Neuronal stem cell (in vitro differentiated cells): ENCODE measurements around the gene TMEM181.
"Not testable (repeated sequence)": the region's sequence is repeated elsewhere in the genome, so short reads cannot be mapped to it uniquely, and the experiment has no call there.

ENCODE experiments used
- DNase-seq: peaks from one replicate; pipeline ENCODE4 v3.0.0-alpha.2; 2013; ENCODE audit warnings: low spot score
- H2AFZ ChIP-seq: one replicate; pipeline ENCODE4 v1.6.1; 2013; ENCODE audit warnings: mild to moderate bottlenecking, low read length, inconsistent platforms
- H2AK5ac ChIP-seq: 2 replicates; pipeline ENCODE4 v1.6.1; 2013; ENCODE audit warnings: low read depth, mild to moderate bottlenecking, inconsistent platforms, low read length, moderate library complexity, mixed read lengths
- H2BK120ac ChIP-seq: 2 replicates; pipeline ENCODE4 v1.6.1; 2013; ENCODE audit warnings: low read depth, mild to moderate bottlenecking, inconsistent platforms, low read length, moderate library complexity, mixed read lengths
- H2BK12ac ChIP-seq: one replicate; pipeline ENCODE4 v1.6.1; 2013; ENCODE audit warnings: low read length, inconsistent platforms
- H2BK15ac ChIP-seq: 2 replicates; pipeline ENCODE4 v1.6.1; 2013; ENCODE audit warnings: mild to moderate bottlenecking, low read length, inconsistent platforms, mixed read lengths
- H2BK5ac ChIP-seq: one replicate; pipeline ENCODE4 v1.6.1; 2013; ENCODE audit warnings: inconsistent platforms, mild to moderate bottlenecking, low read length, moderate library complexity
- H3K14ac ChIP-seq: one replicate; pipeline ENCODE4 v1.6.1; 2013; ENCODE audit warnings: low read length, inconsistent platforms
- H3K18ac ChIP-seq: 2 replicates; pipeline ENCODE4 v1.6.1; 2013; ENCODE audit warnings: low read length, inconsistent platforms
- H3K23ac ChIP-seq: 2 replicates; pipeline ENCODE4 v1.6.1; 2013; ENCODE audit warnings: low read depth, mild to moderate bottlenecking, mixed read lengths, low read length, inconsistent platforms; ENCODE audit not compliant: poor library complexity
- H3K27ac ChIP-seq: replicated peaks from 3 replicates; pipeline ENCODE4 v1.5.1; 2013; ENCODE audit warnings: low read length, inconsistent platforms
- H3K27me3 ChIP-seq, 3 experiments: 2 replicates each; pipeline ENCODE4 v1.6.1; 2013; ENCODE audit warnings: low read length in 3 of 3, mild to moderate bottlenecking in 2 of 3, inconsistent platforms in 1 of 3, low read depth in 1 of 3, mixed read lengths in 1 of 3, moderate library complexity in 1 of 3; ENCODE audit not compliant: control insufficient read depth in 3 of 3, insufficient read depth in 3 of 3
- H3K36me3 ChIP-seq, 2 donors: replicated peaks in 1 of 2; 2 replicates each; pipeline ENCODE4 v1.6.1; 2013; ENCODE audit warnings: low read length in 2 of 2; ENCODE audit not compliant: control insufficient read depth in 2 of 2, insufficient read depth in 2 of 2
- H3K4ac ChIP-seq: 2 replicates; pipeline ENCODE4 v1.6.1; 2013; ENCODE audit warnings: inconsistent platforms, mild to moderate bottlenecking, low read length, moderate library complexity
- H3K4me1 ChIP-seq, 2 donors: 1 replicate in 1 of 2; 2 replicates in 1 of 2; pipeline ENCODE4 v1.6.1; 2013; ENCODE audit warnings: low read length in 2 of 2, low read depth in 1 of 2; ENCODE audit not compliant: control insufficient read depth in 2 of 2, insufficient read depth in 1 of 2
- H3K4me2 ChIP-seq: one replicate; pipeline ENCODE4 v1.6.1; 2013; ENCODE audit warnings: mild to moderate bottlenecking, low read length, inconsistent platforms; ENCODE audit not compliant: insufficient read depth, poor library complexity, severe bottlenecking
- H3K4me3 ChIP-seq, 2 donors: 2 replicates each; pipeline ENCODE4 v1.5.1; 2013; ENCODE audit warnings: low read length in 2 of 2, mild to moderate bottlenecking in 2 of 2, inconsistent platforms in 1 of 2, moderate library complexity in 1 of 2
- H3K79me1 ChIP-seq: one replicate; pipeline ENCODE4 v1.6.1; 2013; ENCODE audit warnings: low read depth, mild to moderate bottlenecking, inconsistent platforms, low read length, moderate library complexity
- H3K9ac ChIP-seq: one replicate; pipeline ENCODE4 v1.6.1; 2013; ENCODE audit warnings: mild to moderate bottlenecking, low read depth, low read length, inconsistent platforms; ENCODE audit not compliant: poor library complexity
- H3K9me3 ChIP-seq, 2 donors: replicated peaks in 1 of 2; 2 replicates each; pipeline versions ENCODE3 to v1.6.1; 2013; ENCODE audit warnings: low read length in 2 of 2, mild to moderate bottlenecking in 2 of 2, inconsistent platforms in 1 of 2, low read depth in 1 of 2, mixed read lengths in 1 of 2, moderate library complexity in 1 of 2; ENCODE audit not compliant: control insufficient read depth in 2 of 2, insufficient read depth in 1 of 2
- H4K8ac ChIP-seq: one replicate; pipeline ENCODE4 v1.6.1; 2013; ENCODE audit warnings: low read depth, mild to moderate bottlenecking, inconsistent platforms, low read length, moderate library complexity
- H4K91ac ChIP-seq: one replicate; pipeline ENCODE4 v1.6.1; 2013; ENCODE audit warnings: low read length, low read depth, mild to moderate bottlenecking, inconsistent platforms; ENCODE audit not compliant: poor library complexity
- WGBS, 2 donors: extraction: QIAGEN DNeasy Blood & Tissue Kit; methylation state at CpG; one replicate each; pipeline ENCODE4 v1.1.7; 2013; ENCODE audit warnings: missing lambda C conversion rate in 2 of 2, mixed read lengths in 1 of 2; ENCODE audit not compliant: insufficient read length in 2 of 2, insufficient replicate concordance in 1 of 2; ENCODE audit errors: extremely low coverage in 2 of 2; 5-methylcytosine and 5-hydroxymethylcytosine counted together

TMEM181 gene

DNA sequence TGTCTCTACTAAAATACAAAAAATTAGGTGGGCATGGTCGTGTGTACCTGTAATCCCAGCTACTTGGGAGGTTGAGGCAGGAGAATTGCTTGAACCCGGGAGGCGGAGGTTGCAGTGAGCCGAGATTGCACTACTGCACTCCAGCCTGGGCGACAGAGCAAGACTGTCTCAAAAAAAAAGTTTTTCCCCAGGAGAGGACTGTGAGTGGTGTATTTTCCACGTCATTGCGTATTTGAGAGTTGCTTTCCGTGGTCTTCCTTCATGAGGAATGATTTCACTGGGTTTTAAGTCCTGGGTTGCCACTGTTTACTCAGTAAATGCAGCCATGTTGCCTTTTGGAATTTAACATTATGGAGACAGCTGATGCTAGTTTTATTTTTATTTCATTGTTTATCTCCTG lies 112.2 kb downstream of the TMEM181 start:
- H3K9ac ChIP-seq, H2BK5ac ChIP-seq, H3K27ac ChIP-seq, H3K9me3 ChIP-seq, H3K4ac ChIP-seq, H3K18ac ChIP-seq, H2BK15ac ChIP-seq, H3K4me2 ChIP-seq, H3K14ac ChIP-seq, H3K4me3 ChIP-seq, H4K91ac ChIP-seq, H3K23ac ChIP-seq, H2BK12ac ChIP-seq, H3K4me1 ChIP-seq, H2AK5ac ChIP-seq, DNase-seq, H2BK120ac ChIP-seq, H4K8ac ChIP-seq, H2AFZ ChIP-seq, H3K36me3 ChIP-seq, H3K79me1 ChIP-seq: not testable (repeated sequence)
- peaks cover 0 to 27% (median 0%) of the 10 kb centered on the region in 3 experiments for H3K27me3 ChIP-seq
- no CpG with 5 or more reads among the region's 8 CpGs for WGBS, 2 donors

DNA sequence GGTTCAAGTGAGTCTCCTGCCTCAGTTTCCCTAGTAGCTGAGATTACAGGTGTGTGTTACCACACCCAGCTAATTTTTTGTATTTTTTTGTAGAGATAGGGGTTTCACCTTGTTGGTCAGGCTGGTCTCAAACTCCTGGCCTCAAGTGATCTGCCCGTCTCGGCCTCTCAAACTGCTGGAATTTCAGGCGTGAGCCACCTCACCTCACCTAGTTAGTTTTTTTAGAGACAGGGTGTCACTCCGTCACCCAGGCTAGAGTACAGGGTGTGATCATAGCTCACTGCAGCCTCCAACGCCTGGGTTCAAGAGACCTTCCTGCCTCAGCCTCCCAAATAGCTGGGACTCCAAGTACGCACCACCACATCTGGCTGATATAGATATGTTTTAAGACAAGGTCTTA lies 112.8 kb downstream of the TMEM181 start:
- no peak overlapping the region for H3K4me2 ChIP-seq
- H2BK5ac ChIP-seq = no peak overlapping the region
- H3K4me1 ChIP-seq = no peaks in the 10 kb centered on the region
- no peak overlapping the region for H2AK5ac ChIP-seq
- no peak overlapping the region for H3K27ac ChIP-seq
- no peak overlapping the region for H3K4ac ChIP-seq
- no peak overlapping the region for H2BK15ac ChIP-seq
- H3K14ac ChIP-seq = no peak overlapping the region
- no peak overlapping the region for H3K23ac ChIP-seq
- H2BK120ac ChIP-seq = no peak overlapping the region
- no peaks in the 10 kb centered on the region for H3K79me1 ChIP-seq
- H3K9me3 ChIP-seq = no peaks in the 10 kb centered on the region
- H3K18ac ChIP-seq = no peak overlapping the region
- H4K91ac ChIP-seq = no peak overlapping the region
- no peak overlapping the region for H3K9ac ChIP-seq
- no CpG with 5 or more reads among the region's 6 CpGs for WGBS, 2 donors
- no peak overlapping the region for H4K8ac ChIP-seq
- no peak for DNase-seq
- H3K4me3 ChIP-seq = no peak overlapping the region
- H3K36me3 ChIP-seq = no peaks in the 10 kb centered on the region
- H2AFZ ChIP-seq = no peak overlapping the region
- H3K27me3 ChIP-seq = peaks cover 0 to 21% (median 0%) of the 10 kb centered on the region in 3 experiments
- H2BK12ac ChIP-seq = no peak overlapping the region

DNA sequence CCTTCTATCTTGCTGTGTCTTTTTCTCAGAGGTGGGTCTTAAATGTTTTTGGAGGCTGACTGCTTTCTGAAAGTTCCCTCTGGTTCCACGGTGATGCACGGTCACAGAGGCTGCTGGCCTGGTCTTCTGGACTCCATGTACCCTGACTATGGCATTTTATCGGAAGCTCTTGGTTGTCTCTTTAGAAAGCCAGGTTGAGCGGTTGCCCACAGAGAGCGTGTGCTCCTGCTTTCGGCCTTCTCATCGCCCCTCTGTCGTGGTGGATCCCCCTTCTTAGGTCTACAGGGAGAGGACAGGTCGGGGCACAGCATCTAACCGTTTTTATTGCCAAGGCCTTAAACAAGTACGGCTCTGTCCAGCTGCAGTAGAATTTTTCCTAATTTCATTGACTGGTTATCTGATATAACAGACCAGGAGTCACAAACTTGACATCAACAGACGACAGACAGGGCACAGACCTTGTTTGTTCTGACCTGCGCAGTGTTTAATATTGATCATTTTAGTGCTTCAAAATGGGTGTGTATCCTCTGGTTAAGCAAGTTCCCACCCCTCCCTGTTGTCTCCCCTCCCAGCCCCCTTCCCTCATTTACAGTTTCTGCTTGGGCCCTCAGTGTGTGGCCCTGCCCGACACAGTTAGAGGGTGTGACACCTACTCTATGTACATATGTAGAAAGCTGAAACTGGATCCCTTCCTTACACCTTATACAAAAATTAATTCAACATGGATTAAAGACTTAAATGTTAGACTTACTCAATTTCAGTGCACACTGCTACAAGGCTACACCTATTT lies 114.6 kb downstream of the TMEM181 start:
- H2BK12ac ChIP-seq = no peak overlapping the region
- no peak overlapping the region for H3K27ac ChIP-seq
- H3K14ac ChIP-seq = no peak overlapping the region
- H3K4me3 ChIP-seq = no peak overlapping the region
- H4K8ac ChIP-seq = no peak overlapping the region
- H3K4me2 ChIP-seq = no peak overlapping the region
- no peak overlapping the region for H3K18ac ChIP-seq
- no peak overlapping the region for H2BK120ac ChIP-seq
- H3K9ac ChIP-seq = no peak overlapping the region
- peaks cover 0 to 10% (median 0%) of the 10 kb centered on the region in 3 experiments for H3K27me3 ChIP-seq
- H2AK5ac ChIP-seq = no peak overlapping the region
- no peaks in the 10 kb centered on the region for H3K36me3 ChIP-seq
- no peak overlapping the region for H2AFZ ChIP-seq
- no peak for DNase-seq
- H3K9me3 ChIP-seq = no peaks in the 10 kb centered on the region
- no peak overlapping the region for H3K23ac ChIP-seq
- H2BK5ac ChIP-seq = no peak overlapping the region
- H2BK15ac ChIP-seq = no peak overlapping the region
- H3K79me1 ChIP-seq = no peaks in the 10 kb centered on the region
- no peaks in the 10 kb centered on the region for H3K4me1 ChIP-seq
- WGBS, 2 donors = no CpG with 5 or more reads among the region's 14 CpGs
- H4K91ac ChIP-seq = no peak overlapping the region
- H3K4ac ChIP-seq = no peak overlapping the region

DNA sequence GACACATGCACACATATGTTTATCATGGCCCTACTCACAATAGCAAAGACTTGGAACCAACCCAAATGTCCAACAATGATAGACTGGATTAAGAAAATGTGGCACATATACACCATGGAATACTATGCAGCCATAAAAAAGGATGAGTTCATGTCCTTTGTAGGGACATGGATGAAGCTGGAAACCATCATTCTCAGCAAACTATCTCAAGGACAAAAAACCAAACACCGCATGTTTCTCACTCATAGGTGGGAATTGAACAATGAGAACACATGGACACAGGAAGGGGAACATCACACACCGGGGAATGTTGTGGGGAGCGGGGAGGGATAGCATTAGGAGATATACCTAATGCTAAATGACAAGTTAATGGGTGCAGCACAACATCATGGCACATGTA lies 117.2 kb downstream of the TMEM181 start:
- not testable (repeated sequence) for H4K8ac ChIP-seq, H3K4me2 ChIP-seq, H3K27ac ChIP-seq, DNase-seq, H3K18ac ChIP-seq, H3K4me3 ChIP-seq, H3K27me3 ChIP-seq, H3K14ac ChIP-seq, H2AK5ac ChIP-seq, H3K4ac ChIP-seq, H2BK5ac ChIP-seq, H2BK12ac ChIP-seq, H3K4me1 ChIP-seq, H2BK15ac ChIP-seq, H3K36me3 ChIP-seq, H3K9me3 ChIP-seq, H4K91ac ChIP-seq, H3K79me1 ChIP-seq, H2AFZ ChIP-seq, H3K9ac ChIP-seq, H3K23ac ChIP-seq, H2BK120ac ChIP-seq
- no CpG with 5 or more reads among the region's 3 CpGs for WGBS, 2 donors
